ENCODE measurements around the gene DNAH8.
"Not testable (repeated sequence)": the region's sequence is repeated elsewhere in the genome, so short reads cannot be mapped to it uniquely, and the experiment has no call there.

The DNAH8 gene

GRCh38 chr6:38789256-38789655, 74.1 kb downstream of the DNAH8 start:
- Mint-ChIP-seq H3K4me1 (ENCODE audit: low read depth) (no peaks in the 10 kb centered on the region), H3K27ac (no peak overlapping the region), H3K4me3 (no peak overlapping the region), H3K27me3 (peaks cover 9% of the 10 kb centered on the region), H3K36me3 (no peaks in the 10 kb centered on the region), H3K9me3 (ENCODE audit: low read depth) (no peaks in the 10 kb centered on the region)

DNA sequence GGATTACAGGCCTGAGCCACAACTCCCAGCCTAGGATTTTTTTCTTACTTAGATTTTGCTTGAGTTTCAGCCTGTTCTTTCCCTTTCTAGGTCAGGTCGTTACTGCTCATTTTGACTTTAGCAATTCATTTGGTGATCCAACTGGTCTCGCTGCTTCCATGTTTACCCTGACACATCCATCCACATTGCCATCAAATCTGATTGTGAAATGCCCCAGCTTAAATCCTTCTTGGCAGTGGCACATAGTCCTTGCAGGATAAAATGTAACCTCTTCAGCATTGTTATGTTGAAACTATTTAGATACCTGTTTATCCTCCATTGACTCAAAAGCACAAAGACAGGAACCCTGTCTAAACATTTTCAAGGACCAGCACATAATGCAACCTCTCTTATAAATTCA, 77.2 kb downstream of the DNAH8 start:
- H3K4me1 Mint-ChIP-seq (ENCODE audit: low read depth) = no peaks in the 10 kb centered on the region
- H3K36me3 Mint-ChIP-seq = no peaks in the 10 kb centered on the region
- H3K4me3 Mint-ChIP-seq = no peak overlapping the region
- H3K9me3 Mint-ChIP-seq (ENCODE audit: low read depth) = no peaks in the 10 kb centered on the region
- no peak overlapping the region for H3K27ac Mint-ChIP-seq
- H3K27me3 Mint-ChIP-seq = peaks cover 10% of the 10 kb centered on the region

GRCh38 chr6:38794682-38795081, 79.6 kb downstream of the DNAH8 start:
- no peak overlapping the region for H3K27ac Mint-ChIP-seq
- peaks cover 16% of the 10 kb centered on the region for H3K27me3 Mint-ChIP-seq
- H3K36me3 Mint-ChIP-seq = no peaks in the 10 kb centered on the region
- H3K4me1 Mint-ChIP-seq (ENCODE audit: low read depth) = no peaks in the 10 kb centered on the region
- H3K9me3 Mint-ChIP-seq (ENCODE audit: low read depth) = no peaks in the 10 kb centered on the region
- no peak overlapping the region for H3K4me3 Mint-ChIP-seq

DNA sequence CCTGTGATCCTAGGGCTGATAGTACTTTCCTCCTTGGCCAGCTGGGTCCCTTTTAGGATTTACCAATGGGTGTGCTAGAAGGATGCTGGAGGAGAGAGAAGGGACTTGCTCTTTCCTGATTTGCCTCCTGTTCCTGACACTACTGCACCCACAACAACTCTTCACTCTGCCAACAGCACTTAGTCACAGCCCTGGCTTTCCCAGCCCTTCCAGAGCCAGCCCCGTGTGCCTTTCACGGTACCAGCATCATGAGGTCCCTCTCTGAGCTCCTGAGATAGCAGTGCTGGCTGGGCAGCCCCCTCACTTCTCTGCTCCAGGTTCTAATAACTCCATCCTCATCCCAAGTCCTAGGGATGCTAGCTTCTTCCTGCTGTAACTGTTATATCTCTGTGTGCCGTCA, 80.9 kb downstream of the DNAH8 start:
- H3K9me3 Mint-ChIP-seq (ENCODE audit: low read depth) = no peaks in the 10 kb centered on the region
- H3K27ac Mint-ChIP-seq = no peak overlapping the region
- peaks cover 23% of the 10 kb centered on the region for H3K27me3 Mint-ChIP-seq
- H3K4me1 Mint-ChIP-seq (ENCODE audit: low read depth) = no peaks in the 10 kb centered on the region
- no peaks in the 10 kb centered on the region for H3K36me3 Mint-ChIP-seq
- H3K4me3 Mint-ChIP-seq = no peak overlapping the region

- H3K36me3 Mint-ChIP-seq; H3K9me3 Mint-ChIP-seq (ENCODE audit: low read depth); H3K4me3 Mint-ChIP-seq; H3K27ac Mint-ChIP-seq; H3K4me1 Mint-ChIP-seq (ENCODE audit: low read depth): not testable (repeated sequence)
- H3K27me3 Mint-ChIP-seq = peaks cover 27% of the 10 kb centered on the region
These were observed 81.3 kb downstream of the DNAH8 start for GRCh38 chr6:38796437-38796836.

DNA sequence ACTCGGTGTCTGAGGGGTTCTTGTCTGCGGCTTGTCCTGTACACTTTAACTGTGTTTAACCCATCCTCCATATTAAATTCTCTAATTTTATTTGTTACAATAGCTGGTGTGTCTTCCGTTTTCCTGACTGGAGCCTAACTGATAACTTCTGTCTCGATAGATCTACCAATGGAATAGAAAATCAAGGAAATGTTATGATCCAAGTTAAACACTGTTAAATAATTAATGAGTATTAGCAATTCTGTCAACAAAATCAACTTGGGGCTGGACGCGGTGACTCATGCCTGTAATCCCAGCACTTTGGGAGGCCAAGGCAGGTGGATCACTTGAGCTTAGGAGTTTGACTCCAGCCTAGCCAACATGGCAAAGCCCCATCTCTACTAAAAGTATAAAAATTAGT, 81.7 kb downstream of the DNAH8 start:
- no peaks in the 10 kb centered on the region for H3K4me1 Mint-ChIP-seq (ENCODE audit: low read depth)
- H3K4me3 Mint-ChIP-seq = no peak overlapping the region
- no peaks in the 10 kb centered on the region for H3K9me3 Mint-ChIP-seq (ENCODE audit: low read depth)
- H3K27ac Mint-ChIP-seq = no peak overlapping the region
- peaks cover 29% of the 10 kb centered on the region for H3K27me3 Mint-ChIP-seq
- H3K36me3 Mint-ChIP-seq = no peaks in the 10 kb centered on the region

DNA sequence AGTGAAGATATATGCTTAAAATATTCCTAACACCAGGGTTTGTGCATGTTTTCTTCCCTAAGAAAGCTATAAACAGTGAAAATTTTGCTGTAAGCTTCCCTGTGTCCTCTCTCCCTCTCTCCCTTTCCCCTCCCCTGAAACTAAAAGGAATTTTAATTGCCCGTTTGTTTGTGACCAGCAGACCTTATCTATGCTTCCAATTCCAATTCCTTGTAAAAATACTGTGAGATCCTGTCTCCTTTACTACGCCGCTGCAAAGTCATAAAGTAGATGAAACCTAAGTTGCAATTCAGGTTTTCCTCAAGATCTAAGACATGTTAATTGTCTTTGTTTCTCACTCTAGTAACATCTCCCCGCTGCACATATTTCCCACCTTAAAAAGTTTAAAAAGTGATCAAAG, 82.3 kb downstream of the DNAH8 start:
- Mint-ChIP-seq H3K36me3 (no peaks in the 10 kb centered on the region), H3K27me3 (peaks cover 26% of the 10 kb centered on the region), H3K27ac (no peak overlapping the region), H3K4me3 (no peak overlapping the region), H3K4me1 (ENCODE audit: low read depth) (no peaks in the 10 kb centered on the region), H3K9me3 (ENCODE audit: low read depth) (no peaks in the 10 kb centered on the region)

- Mint-ChIP-seq H3K9me3 (ENCODE audit: low read depth) (no peaks in the 10 kb centered on the region), H3K4me1 (ENCODE audit: low read depth) (no peaks in the 10 kb centered on the region), H3K27me3 (peaks cover 26% of the 10 kb centered on the region), H3K4me3 (no peak overlapping the region), H3K36me3 (no peaks in the 10 kb centered on the region), H3K27ac (no peak overlapping the region)
These were observed 84.5 kb downstream of the DNAH8 start for GRCh38 chr6:38799529-38800184.

DNA sequence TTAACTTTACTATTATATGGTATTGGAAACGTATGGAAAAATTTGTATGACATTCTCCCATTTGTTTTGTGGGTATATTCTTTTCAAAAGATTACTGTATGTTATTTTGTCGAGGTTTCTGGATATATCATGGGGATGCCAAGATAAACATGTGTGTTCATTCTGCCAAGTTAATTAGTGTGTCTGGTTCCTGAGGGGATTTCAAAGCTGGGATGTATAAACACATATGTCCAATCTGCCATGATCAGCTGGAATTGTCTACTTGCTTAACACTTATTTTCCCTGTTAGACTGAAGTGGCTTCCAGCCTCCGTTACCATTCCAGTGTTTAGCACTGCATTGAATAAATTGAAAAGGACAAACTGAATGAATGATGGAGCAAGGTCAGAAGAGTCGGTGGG, 86.2 kb downstream of the DNAH8 start:
- Mint-ChIP-seq H3K36me3 (no peaks in the 10 kb centered on the region), H3K27ac (no peak overlapping the region), H3K9me3 (ENCODE audit: low read depth) (no peaks in the 10 kb centered on the region), H3K27me3 (peaks cover 31% of the 10 kb centered on the region), H3K4me1 (ENCODE audit: low read depth) (no peaks in the 10 kb centered on the region), H3K4me3 (no peak overlapping the region)

GRCh38 chr6:38802497-38802896, 87.4 kb downstream of the DNAH8 start:
- Mint-ChIP-seq H3K9me3 (ENCODE audit: low read depth) (no peaks in the 10 kb centered on the region), H3K36me3 (no peaks in the 10 kb centered on the region), H3K4me3 (no peak overlapping the region), H3K4me1 (ENCODE audit: low read depth) (no peaks in the 10 kb centered on the region), H3K27me3 (peaks cover 32% of the 10 kb centered on the region), H3K27ac (no peak overlapping the region)

- H3K27ac Mint-ChIP-seq = no peak overlapping the region
- no peaks in the 10 kb centered on the region for H3K9me3 Mint-ChIP-seq (ENCODE audit: low read depth)
- H3K36me3 Mint-ChIP-seq = no peaks in the 10 kb centered on the region
- H3K4me1 Mint-ChIP-seq (ENCODE audit: low read depth) = no peaks in the 10 kb centered on the region
- peaks cover 33% of the 10 kb centered on the region for H3K27me3 Mint-ChIP-seq
- no peak overlapping the region for H3K4me3 Mint-ChIP-seq
These were observed 88.0 kb downstream of the DNAH8 start for GRCh38 chr6:38803129-38803528.

DNA sequence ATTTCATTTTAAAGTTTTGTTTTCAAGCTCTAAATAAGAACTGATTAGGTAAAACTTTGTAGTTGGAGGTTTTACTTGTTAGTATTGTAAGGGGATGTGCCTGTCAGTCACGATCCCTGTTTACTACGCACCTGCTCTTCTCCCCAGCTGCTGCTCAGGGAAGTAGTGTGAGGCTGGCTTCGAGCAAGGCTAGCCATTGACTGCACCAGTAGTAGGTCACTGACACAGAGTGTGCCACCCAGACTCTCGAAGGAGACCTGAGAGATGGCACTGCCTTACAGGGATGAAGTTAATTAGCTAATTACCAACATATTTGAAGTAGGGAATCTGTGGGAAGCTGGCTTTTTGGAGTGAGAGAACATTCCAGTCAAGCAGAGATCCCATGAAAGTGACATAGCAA, 89.2 kb downstream of the DNAH8 start:
- H3K27me3 Mint-ChIP-seq = peaks cover 28% of the 10 kb centered on the region
- H3K4me1 Mint-ChIP-seq (ENCODE audit: low read depth) = no peaks in the 10 kb centered on the region
- H3K36me3 Mint-ChIP-seq = no peaks in the 10 kb centered on the region
- H3K27ac Mint-ChIP-seq = no peak overlapping the region
- no peak overlapping the region for H3K4me3 Mint-ChIP-seq
- no peaks in the 10 kb centered on the region for H3K9me3 Mint-ChIP-seq (ENCODE audit: low read depth)

DNA sequence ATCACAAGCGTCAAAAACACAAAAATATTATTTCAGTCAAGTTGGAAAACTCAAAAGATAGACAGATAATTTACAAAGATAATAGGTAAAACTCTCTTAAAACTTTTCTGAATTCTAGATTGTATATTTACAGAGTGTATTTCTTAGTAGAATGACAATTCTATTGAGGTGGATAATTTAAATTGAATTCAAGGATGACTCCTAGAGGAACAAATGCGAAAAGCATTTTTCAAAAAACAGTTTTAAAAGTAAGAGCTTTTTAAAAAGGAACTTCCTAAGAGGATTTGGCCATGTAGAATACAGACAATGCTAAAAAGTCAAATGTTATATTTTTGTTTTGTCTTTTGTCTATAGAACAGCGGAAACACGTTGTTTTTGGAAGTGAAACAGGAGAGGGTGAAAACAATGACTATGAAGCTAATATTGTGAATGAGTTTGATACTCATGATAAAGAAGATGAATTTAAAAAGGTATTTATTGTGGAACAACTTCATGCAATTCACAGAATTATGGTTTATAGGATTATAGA, 90.1 kb downstream of the DNAH8 start:
- Mint-ChIP-seq H3K4me1 (ENCODE audit: low read depth) (no peaks in the 10 kb centered on the region), H3K27me3 (peaks cover 27% of the 10 kb centered on the region), H3K4me3 (no peak overlapping the region), H3K36me3 (no peaks in the 10 kb centered on the region), H3K27ac (no peak overlapping the region), H3K9me3 (ENCODE audit: low read depth) (no peaks in the 10 kb centered on the region)

- no peak overlapping the region for H3K4me3 Mint-ChIP-seq
- no peaks in the 10 kb centered on the region for H3K9me3 Mint-ChIP-seq (ENCODE audit: low read depth)
- no peaks in the 10 kb centered on the region for H3K36me3 Mint-ChIP-seq
- no peak overlapping the region for H3K27ac Mint-ChIP-seq
- H3K27me3 Mint-ChIP-seq = peaks cover 22% of the 10 kb centered on the region
- H3K4me1 Mint-ChIP-seq (ENCODE audit: low read depth) = no peaks in the 10 kb centered on the region
These were observed 90.6 kb downstream of the DNAH8 start for GRCh38 chr6:38805692-38806091.

- Mint-ChIP-seq H3K27me3 (peaks cover 23% of the 10 kb centered on the region), H3K9me3 (ENCODE audit: low read depth) (no peaks in the 10 kb centered on the region), H3K36me3 (no peaks in the 10 kb centered on the region), H3K27ac (no peak overlapping the region), H3K4me3 (no peak overlapping the region), H3K4me1 (ENCODE audit: low read depth) (no peaks in the 10 kb centered on the region)
These were observed 91.2 kb downstream of the DNAH8 start for GRCh38 chr6:38806271-38806670.

DNA sequence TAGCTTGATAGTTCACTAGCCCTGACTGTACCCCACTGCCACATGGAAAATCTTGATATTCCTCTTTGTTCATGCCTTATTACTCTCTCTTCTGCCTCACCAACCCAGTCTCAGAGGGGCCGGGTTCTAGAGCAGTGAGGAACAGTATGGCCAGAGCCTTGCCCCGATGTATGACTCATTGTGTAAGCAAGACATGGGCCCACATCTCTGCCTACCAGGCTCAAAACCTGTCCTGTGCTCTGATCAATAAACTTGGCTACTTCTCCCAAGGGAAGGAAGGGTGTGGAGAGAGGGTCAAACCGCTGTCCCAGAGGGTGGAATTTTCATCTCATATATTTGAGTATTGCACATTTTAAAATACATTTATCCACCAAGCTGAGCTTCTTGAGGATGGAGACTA, 91.7 kb downstream of the DNAH8 start:
- H3K4me1 Mint-ChIP-seq (ENCODE audit: low read depth) = no peaks in the 10 kb centered on the region
- peaks cover 20% of the 10 kb centered on the region for H3K27me3 Mint-ChIP-seq
- H3K9me3 Mint-ChIP-seq (ENCODE audit: low read depth) = no peaks in the 10 kb centered on the region
- no peak overlapping the region for H3K27ac Mint-ChIP-seq
- H3K36me3 Mint-ChIP-seq = no peaks in the 10 kb centered on the region
- no peak overlapping the region for H3K4me3 Mint-ChIP-seq

Measured in activated naive CD8-positive, alpha-beta T cell (primary cell).